ENCODE data around the gene INTS11.

DNA sequence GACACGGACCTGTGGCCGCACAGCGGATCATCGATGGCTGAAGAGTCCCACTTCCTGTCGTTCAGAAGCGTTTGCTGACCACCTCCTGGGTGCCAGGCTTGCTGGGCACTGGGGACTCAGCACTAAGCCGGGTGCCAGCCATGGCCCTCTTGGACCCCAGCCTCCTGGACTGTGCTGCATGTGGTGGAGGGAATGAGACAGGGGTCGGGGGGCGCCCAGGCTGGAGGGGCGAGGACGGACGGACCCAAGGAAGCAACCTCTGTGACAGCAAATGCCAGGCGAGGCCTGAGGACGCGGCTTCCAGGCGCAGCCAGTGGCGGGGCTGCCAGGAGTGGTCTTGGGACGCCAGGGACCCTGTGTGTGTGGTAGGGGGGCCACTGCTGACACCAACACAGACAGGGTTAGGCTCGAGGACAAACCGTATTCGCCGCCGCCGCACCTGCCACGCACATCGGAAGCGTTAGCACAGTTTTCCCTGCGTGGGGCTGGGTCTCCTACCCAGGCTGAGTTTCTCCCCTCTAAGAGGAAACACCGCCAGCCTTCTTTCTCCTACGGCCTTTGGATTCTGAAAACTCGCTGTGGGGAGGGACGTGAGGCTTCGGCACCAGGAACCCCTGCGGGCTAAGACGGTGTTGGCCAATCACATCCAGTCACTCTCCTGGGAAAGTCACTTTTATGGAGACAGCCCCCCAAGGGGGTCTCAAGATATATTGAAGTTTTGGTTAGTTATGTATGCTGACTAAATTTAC, 36.9 kb upstream of the INTS11 start:
- TF ChIP-seq, protein P1, sequence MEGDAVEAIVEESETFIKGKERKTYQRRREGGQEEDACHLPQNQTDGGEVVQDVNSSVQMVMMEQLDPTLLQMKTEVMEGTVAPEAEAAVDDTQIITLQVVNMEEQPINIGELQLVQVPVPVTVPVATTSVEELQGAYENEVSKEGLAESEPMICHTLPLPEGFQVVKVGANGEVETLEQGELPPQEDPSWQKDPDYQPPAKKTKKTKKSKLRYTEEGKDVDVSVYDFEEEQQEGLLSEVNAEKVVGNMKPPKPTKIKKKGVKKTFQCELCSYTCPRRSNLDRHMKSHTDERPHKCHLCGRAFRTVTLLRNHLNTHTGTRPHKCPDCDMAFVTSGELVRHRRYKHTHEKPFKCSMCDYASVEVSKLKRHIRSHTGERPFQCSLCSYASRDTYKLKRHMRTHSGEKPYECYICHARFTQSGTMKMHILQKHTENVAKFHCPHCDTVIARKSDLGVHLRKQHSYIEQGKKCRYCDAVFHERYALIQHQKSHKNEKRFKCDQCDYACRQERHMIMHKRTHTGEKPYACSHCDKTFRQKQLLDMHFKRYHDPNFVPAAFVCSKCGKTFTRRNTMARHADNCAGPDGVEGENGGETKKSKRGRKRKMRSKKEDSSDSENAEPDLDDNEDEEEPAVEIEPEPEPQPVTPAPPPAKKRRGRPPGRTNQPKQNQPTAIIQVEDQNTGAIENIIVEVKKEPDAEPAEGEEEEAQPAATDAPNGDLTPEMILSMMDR (IDR thresholded peaks at IDR 0.05; ENCODE audit: borderline replicate concordance, extremely low read depth, low read length, poor library complexity, severe bottlenecking) = no peak
- TF ChIP-seq EZH2 (IDR thresholded peaks at IDR 0.05; ENCODE audit: borderline replicate concordance, low read depth, low read length, severe bottlenecking) = no peak
